H1 (cell line): ENCODE measurements around the gene COL6A3. TPM values are rescaled to one million over a fixed set of nuclear protein-coding genes. Genes with fewer than 3 reads are reported as not detected.

Experiments
- CTCF ChIP-seq, 3 experiments: IDR thresholded peaks; 1 replicate in 2 of 3; 2 replicates in 1 of 3; pipeline versions ENCODE4 v1.5.1 to v1.6.1; 2011; ENCODE audit warnings: low read length in 3 of 3, mild to moderate bottlenecking in 3 of 3, inconsistent platforms in 2 of 3, low read depth in 1 of 3, moderate library complexity in 1 of 3; ENCODE audit not compliant: insufficient read depth in 1 of 3; ENCODE audit errors: control extremely low read depth in 1 of 3
- polyA plus RNA-seq, 7 experiments: library from polyadenylated mRNA; depleted of rRNA in 3 of 7; stranded (reverse) in 5 of 7; unstranded in 2 of 7; fragments of >200 nt in 5 of 7; fragments of 200-250 nt in 2 of 7; gene quantifications; 1 replicate in 5 of 7; 2 replicates in 1 of 7; 4 replicates in 1 of 7; pipeline versions ENCODE4 v1.2.1 to v1.2.3, GENCODE V29; 2011 to 2013; ENCODE audit warnings: missing spikeins in 2 of 7, mixed read lengths in 2 of 7
- total RNA-seq: library from RNA; stranded (reverse); fragmentation: NEBNext Ultra II Directional; extraction: Animal tissue kit (Norgen Biotek cat#: 25700); gene quantifications from 2 replicates; pipeline ENCODE4 v1.2.1, GENCODE V29; 2021

COL6A3 gene
- total and polyA plus RNA-seq, 2 of the 8 experiments (the other 6 are each of a cell fraction or from before 2014, with no cell fraction given): 1.2 to 3.4 TPM

DNA sequence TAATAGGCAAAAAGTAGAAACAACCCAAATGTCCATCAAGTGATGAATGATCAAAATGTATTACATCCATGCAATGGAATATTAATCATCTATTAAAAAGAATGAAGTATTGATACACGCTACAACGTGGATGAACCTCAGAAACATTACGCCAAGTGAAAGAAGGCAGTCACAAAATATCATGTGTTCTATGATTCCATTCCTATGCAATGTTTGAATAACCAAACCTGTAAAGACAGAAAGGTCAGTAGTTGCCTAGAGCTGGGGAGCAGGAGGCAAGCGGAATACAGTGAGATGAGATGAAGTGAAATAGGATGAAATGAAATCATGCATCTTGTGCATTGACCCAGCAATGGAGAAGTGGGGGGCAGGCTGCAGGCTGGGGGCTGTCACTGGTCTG, 17.9 kb upstream of the COL6A3 start (continued):
- no peak for TF ChIP-seq CTCF (IDR thresholded peaks at IDR 0.05; ENCODE audit: control extremely low read depth in 1 of 3, insufficient read depth in 1 of 3, low read depth in 1 of 3, low read length in 3 of 3)
- TF ChIP-seq, all 59 proteins: peak for 0
